ENCODE measurements around the gene LMO1. TPM values are rescaled to one million over a fixed set of nuclear protein-coding genes. Genes with fewer than 3 reads are reported as not detected.

The LMO1 gene
- total and polyA plus RNA-seq, 12 donors: 0.22 to 2.5 (median 1.2) TPM; not detected in 6

- no peak for DNase-seq
- H3K4me3 ChIP-seq: no peak overlapping the region
- H3K36me3 ChIP-seq (replicated peaks in 1 of 2): no peaks in the 10 kb centered on the region
- no peak overlapping the region for H3K27ac ChIP-seq
- no peaks in the 10 kb centered on the region for H3K27me3 ChIP-seq
- intact Hi-C loops (cut with DNase I): no loop called here
- H3K4me1 ChIP-seq (replicated peaks in 1 of 2): no peaks in the 10 kb centered on the region
- WGBS, 4 donors: 79 to 88% (median 85%) methylated on average over 4 of the region's 4 CpGs
- H3K9me3 ChIP-seq (replicated peaks in 1 of 3): no peaks in the 10 kb centered on the region
- TF ChIP-seq, protein P1, sequence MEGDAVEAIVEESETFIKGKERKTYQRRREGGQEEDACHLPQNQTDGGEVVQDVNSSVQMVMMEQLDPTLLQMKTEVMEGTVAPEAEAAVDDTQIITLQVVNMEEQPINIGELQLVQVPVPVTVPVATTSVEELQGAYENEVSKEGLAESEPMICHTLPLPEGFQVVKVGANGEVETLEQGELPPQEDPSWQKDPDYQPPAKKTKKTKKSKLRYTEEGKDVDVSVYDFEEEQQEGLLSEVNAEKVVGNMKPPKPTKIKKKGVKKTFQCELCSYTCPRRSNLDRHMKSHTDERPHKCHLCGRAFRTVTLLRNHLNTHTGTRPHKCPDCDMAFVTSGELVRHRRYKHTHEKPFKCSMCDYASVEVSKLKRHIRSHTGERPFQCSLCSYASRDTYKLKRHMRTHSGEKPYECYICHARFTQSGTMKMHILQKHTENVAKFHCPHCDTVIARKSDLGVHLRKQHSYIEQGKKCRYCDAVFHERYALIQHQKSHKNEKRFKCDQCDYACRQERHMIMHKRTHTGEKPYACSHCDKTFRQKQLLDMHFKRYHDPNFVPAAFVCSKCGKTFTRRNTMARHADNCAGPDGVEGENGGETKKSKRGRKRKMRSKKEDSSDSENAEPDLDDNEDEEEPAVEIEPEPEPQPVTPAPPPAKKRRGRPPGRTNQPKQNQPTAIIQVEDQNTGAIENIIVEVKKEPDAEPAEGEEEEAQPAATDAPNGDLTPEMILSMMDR (IDR thresholded peaks at IDR 0.05): no peak
- TF ChIP-seq POLR2A (IDR thresholded peaks at IDR 0.05): no peak
These were observed 24.6 kb downstream of the LMO1 start for GRCh38 chr11:8239040-8239439.

DNA sequence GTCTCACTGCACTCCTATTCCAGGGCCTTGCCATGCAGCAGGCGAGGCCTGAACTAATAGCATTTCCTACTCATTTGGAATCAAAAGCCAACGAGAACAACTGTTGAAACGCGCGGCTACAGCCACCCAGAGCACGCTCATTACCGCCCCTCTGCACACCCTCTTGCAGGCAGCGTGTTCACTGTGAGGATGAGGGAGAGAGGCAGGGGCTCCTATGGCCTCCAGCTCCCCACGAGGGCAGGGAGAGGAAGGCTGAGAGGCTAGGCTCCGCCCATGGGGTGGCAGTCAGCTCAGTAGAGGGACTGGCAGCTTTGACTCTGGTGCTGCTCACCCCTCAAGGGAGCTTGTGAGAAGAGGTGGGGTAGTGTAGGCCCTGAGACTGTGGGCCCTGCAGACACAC lies 26.2 kb downstream of the LMO1 start:
- Histone ChIP-seq H3K36me3 (replicated peaks in 1 of 2) (no peaks in the 10 kb centered on the region), H3K4me1 (replicated peaks in 1 of 2) (peaks cover 0 to 3% of the 10 kb centered on the region in 2 donors), H3K27me3 (no peaks in the 10 kb centered on the region), H3K4me3 (no peak overlapping the region), H3K9me3 (replicated peaks in 1 of 3) (no peaks in the 10 kb centered on the region), H3K27ac (no peak overlapping the region)
- no peak for DNase-seq
- intact Hi-C loops (cut with DNase I): no loop called here
- WGBS, 4 donors: 83 to 94% (median 91%) methylated on average over 10 of the region's 10 CpGs
- no peak for TF ChIP-seq POLR2A (IDR thresholded peaks at IDR 0.05)
- TF ChIP-seq, protein P1 (IDR thresholded peaks at IDR 0.05): no peak

DNA sequence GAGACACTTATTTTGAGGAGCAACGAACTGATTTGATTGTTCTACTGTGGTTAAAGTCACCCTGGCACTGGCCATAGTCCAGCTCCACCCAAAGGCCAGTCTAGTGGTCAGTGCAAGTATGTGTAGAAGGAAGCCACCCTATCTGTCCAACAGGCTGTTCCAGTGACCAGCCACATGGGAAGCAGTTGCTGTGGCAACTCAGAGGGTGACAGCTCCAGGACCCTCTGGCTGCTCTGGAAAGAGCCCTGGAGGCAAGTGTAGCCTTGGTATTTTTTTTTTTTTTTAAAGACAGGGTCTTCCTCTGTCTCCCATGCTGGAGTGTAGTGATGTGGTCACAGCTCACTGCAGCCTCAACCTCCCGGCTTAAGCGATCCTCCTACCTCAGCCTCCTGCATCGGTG lies 27.8 kb downstream of the LMO1 start:
- intact Hi-C loops (cut with DNase I): no loop called here
- 79 to 91% (median 85%) methylated on average over 4 of the region's 4 CpGs for WGBS, 4 donors
- no peaks in the 10 kb centered on the region for H3K9me3 ChIP-seq (replicated peaks in 1 of 3)
- H3K36me3 ChIP-seq (replicated peaks in 1 of 2): no peaks in the 10 kb centered on the region
- H3K4me1 ChIP-seq (replicated peaks in 1 of 2): peaks cover 0 to 3% of the 10 kb centered on the region in 2 donors
- H3K27me3 ChIP-seq: no peaks in the 10 kb centered on the region
- no peak overlapping the region for H3K27ac ChIP-seq
- H3K4me3 ChIP-seq: no peak overlapping the region
- TF ChIP-seq, protein P1 (IDR thresholded peaks at IDR 0.05): no peak
- no peak for TF ChIP-seq POLR2A (IDR thresholded peaks at IDR 0.05)
- no peak for DNase-seq

DNA sequence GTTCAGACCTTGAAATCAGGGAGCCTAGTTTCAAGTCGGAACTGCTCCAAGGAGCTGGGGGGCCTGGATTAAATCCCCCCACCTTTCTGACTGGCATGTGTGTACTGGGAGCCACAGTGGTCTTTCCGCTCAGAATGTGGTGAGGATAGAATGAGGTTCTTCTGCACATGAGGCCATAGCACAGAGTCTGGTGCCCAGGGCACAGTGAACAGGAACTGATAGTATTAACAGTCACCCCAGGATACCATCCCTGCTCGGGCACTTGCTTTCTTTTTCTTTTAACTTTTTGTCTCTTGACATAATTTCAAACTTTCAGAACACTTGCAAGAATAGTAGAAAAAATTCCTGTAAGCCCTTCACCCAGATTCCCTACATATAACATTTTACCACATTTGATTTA lies 28.8 kb downstream of the LMO1 start:
- WGBS, 4 donors: 73 to 88% (median 78%) methylated on average over 2 to 3 of the region's 3 CpGs
- H3K27me3 ChIP-seq: no peaks in the 10 kb centered on the region
- H3K4me1 ChIP-seq (replicated peaks in 1 of 2): peaks cover 0 to 3% of the 10 kb centered on the region in 2 donors
- no peaks in the 10 kb centered on the region for H3K36me3 ChIP-seq (replicated peaks in 1 of 2)
- H3K9me3 ChIP-seq (replicated peaks in 1 of 3): no peaks in the 10 kb centered on the region
- no peak for TF ChIP-seq POLR2A (IDR thresholded peaks at IDR 0.05)
- TF ChIP-seq, protein P1 (IDR thresholded peaks at IDR 0.05): no peak
- no peak overlapping the region for H3K4me3 ChIP-seq
- no peak overlapping the region for H3K27ac ChIP-seq
- no peak for DNase-seq
- intact Hi-C loops (cut with DNase I): no loop called here
